SJSA1 (cell line): ENCODE measurements around the gene NCKAP5. TPM values are rescaled to one million over a fixed set of nuclear protein-coding genes. Genes with fewer than 3 reads are reported as not detected.

Source experiments
- DNase-seq, 2 experiments: peaks; one replicate each; pipeline ENCODE4 v3.0.0-alpha.2; 2015 to 2020; ENCODE audit warnings: low spot score in 2 of 2, low read depth in 1 of 2
- H3K27ac ChIP-seq: fragments of 250-450 bp; sonication (Bioruptor Pico); 2 replicates; pipeline ENCODE4 v1.5.1; 2020; ENCODE audit warnings: mild to moderate bottlenecking, moderate library complexity
- H3K27me3 ChIP-seq: fragments of 250-450 bp; sonication (Bioruptor Pico); replicated peaks from 2 replicates; pipeline ENCODE4 v1.5.1; 2020; ENCODE audit warnings: mild to moderate bottlenecking, moderate library complexity
- H3K36me3 ChIP-seq: fragments of 250-450 bp; sonication (Bioruptor Pico); 2 replicates; pipeline ENCODE4 v1.5.1; 2020; ENCODE audit warnings: mild to moderate bottlenecking
- H3K4me1 ChIP-seq: fragments of 250-450 bp; sonication (Bioruptor Pico); replicated peaks from 2 replicates; pipeline ENCODE4 v1.6.1; 2021; ENCODE audit warnings: mild to moderate bottlenecking
- H3K4me3 ChIP-seq: fragments of 250-450 bp; sonication (Bioruptor Pico); 2 replicates; pipeline ENCODE4 v1.5.1; 2020; ENCODE audit warnings: mild to moderate bottlenecking
- H3K9me3 ChIP-seq: fragments of 250-450 bp; sonication (Bioruptor Pico); replicated peaks from 2 replicates; pipeline ENCODE4 v1.5.1; 2020; ENCODE audit warnings: mild to moderate bottlenecking
- total RNA-seq: library from RNA; depleted of rRNA; stranded (reverse); fragments of >200 nt; shearing (Covaris generic); gene quantifications from 2 replicates; pipeline ENCODE4 v1.2.3, GENCODE V29; 2014

Gene NCKAP5
- total RNA-seq, 1 experiment from 2014 or later, result 2.5 TPM

DNA sequence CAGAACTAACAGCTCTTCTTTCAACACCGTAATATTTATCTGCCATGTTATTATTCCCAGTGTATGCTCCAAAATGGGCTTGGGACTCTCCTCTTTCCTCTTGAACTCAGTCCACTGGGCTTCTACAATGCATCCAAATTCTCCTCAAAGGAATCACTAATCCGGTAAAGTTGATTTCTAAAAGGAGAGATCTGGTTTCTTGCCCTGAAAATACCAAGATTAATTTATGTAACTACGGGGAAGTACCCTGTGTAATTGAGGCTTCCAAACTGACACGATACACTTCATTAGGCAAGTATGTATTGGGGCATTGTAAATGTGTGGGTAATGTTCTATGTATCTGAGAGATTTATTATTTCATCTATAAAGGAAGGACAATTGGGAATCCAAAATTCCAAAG lies 5.7 kb downstream of the NCKAP5 start:
- no peak overlapping the region for H3K4me3 ChIP-seq
- H3K27me3 ChIP-seq, result no peaks in the 10 kb centered on the region
- no peaks in the 10 kb centered on the region for H3K36me3 ChIP-seq
- peaks cover 11% of the 10 kb centered on the region for H3K4me1 ChIP-seq
- no peak for DNase-seq
- H3K9me3 ChIP-seq, result no peaks in the 10 kb centered on the region
- no peak overlapping the region for H3K27ac ChIP-seq

DNA sequence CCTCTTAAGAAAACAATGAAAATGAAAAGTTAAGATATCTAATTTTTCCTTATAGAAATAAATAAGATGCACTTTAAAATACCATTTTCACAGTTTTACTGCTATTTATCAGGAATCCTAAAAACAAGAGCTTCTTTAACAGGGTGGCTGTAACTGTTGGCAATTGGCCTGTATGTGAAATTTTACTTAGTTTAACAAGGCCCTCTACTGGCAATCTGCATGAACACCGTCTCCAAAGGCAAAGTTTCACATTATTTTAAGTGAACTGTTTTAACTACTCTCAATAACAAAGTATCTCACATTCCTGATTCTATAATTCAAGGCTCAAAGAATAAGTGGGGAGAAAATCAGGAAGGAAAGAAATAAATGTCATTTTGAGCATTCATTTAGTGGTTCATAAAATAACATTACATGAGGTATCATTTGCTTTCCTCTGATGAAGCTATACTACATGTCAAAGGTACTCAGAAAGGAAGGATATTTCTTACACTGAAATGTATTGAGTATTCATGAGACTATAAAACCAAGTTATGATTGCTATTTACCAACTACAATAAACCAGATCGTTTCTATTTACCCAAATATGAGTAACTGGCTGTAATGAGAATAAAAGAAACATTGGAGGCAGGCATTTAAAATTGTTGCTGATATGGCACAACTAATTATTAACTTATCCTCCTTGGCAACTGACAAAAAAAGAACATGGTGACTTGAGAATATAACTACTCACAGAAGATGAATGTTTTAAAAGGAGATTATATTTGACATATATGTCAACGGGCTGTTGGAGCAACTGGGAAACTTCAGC lies 7.0 kb downstream of the NCKAP5 start:
- no peaks in the 10 kb centered on the region for H3K27me3 ChIP-seq
- H3K36me3 ChIP-seq, result no peaks in the 10 kb centered on the region
- H3K4me3 ChIP-seq, result no peak overlapping the region
- no peaks in the 10 kb centered on the region for H3K4me1 ChIP-seq
- H3K27ac ChIP-seq, result no peak overlapping the region
- no peaks in the 10 kb centered on the region for H3K9me3 ChIP-seq
- DNase-seq, result peak in 1 of 2 experiments; percentile 52

DNA sequence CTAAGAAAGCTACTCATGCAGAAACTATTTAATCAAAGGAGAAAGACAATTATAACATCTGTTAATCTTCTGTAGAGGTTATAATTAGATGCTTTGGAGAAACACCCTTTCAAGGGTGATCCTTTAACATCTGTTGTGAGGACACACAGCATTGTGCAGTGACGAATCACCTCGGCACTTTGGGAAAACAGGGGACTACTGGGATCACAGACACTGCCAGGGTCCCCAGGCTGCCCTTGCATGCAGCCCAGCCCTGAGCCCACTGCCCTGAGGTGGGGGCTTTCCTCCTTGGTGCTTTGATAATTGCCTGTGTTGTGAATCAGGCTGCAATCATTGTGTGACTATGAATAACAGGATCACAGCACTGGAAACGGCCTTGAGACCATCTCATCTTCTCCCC lies 10.6 kb downstream of the NCKAP5 start:
- Histone ChIP-seq H3K9me3 (no peaks in the 10 kb centered on the region), H3K36me3 (no peaks in the 10 kb centered on the region), H3K27me3 (no peaks in the 10 kb centered on the region), H3K4me3 (no peak overlapping the region), H3K4me1 (peaks cover 11% of the 10 kb centered on the region; the same call in 1 of the 2 replicates), H3K27ac (no peak overlapping the region)
- DNase-seq, result no peak

DNA sequence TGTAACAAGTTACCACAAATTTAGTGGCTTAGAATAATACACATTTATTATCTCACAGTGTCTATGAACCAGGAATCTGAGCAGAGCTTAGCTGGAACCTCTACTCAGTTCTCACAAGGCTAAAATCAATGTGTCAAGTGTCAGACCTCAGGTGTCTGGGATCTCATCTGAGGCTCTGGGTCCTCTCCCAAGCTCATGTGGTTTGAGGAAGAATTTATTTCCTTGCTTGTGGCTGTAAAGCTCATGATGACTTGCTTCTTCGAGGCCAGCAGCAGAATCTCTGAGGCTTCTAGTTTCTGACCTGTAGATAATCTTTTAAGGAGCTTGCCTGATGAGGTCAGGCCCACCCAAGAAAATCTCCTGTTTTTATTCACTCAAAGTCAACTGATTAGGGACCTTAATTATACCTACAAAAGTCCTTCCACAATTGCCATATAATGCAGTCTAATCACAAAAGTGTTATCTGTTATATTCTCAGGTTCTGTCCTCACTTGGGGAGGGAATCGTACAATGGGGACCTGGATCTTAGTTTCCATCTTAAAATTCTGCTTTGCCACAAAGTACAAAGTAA lies 14.3 kb downstream of the NCKAP5 start:
- DNase-seq, result no peak
- no peak overlapping the region; the same call in 1 of the 2 replicates for H3K27ac ChIP-seq
- no peaks in the 10 kb centered on the region for H3K9me3 ChIP-seq
- no peaks in the 10 kb centered on the region for H3K36me3 ChIP-seq
- H3K4me3 ChIP-seq, result no peak overlapping the region
- H3K27me3 ChIP-seq, result no peaks in the 10 kb centered on the region
- peaks cover 11% of the 10 kb centered on the region; the same call in 1 of the 2 replicates for H3K4me1 ChIP-seq

DNA sequence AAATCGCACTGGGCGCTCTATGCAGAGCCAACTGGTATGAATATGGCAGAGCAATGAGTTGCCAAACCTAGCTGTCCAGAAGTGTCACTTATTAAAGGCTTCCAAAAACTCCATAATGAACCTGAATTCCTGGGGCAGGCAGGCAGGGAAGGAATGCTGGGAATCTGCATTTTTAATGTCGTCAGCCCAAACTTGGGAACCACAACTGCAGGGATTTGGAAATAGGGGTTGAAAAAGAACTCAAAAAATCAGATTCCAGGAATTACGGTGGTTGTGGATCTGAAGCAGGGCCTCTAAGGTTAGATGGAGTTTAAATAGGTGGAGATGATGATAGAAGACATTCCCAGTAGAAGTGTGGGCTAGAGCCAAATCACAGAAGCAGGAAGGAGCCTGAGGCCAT lies 15.0 kb downstream of the NCKAP5 start:
- DNase-seq, result peak in 1 of 2 experiments; percentile 39
- Histone ChIP-seq H3K27ac (peak overlapping the region; percentile 39; the same call in 1 of the 2 replicates), H3K9me3 (no peaks in the 10 kb centered on the region)

DNA sequence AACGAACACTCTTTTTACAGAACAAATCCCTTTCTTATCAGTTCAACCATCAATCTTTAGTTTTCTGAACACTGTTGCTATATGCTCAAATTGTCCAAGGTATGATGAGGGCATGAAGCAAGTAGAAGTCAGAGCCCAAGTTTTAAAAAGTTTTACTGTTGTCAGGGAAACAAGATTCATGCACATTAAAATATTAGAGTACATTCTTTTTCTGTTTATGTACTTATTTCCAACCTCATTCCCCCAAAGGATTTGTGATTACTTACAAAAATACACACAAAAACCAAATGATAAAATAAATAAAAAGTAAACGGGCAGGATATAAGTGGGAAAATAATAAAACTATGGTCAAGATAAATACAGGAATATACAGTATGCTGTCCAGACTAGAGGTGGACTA lies 15.4 kb downstream of the NCKAP5 start:
- Histone ChIP-seq H3K27ac (peak overlapping the region; percentile 39; the same call in 1 of the 2 replicates), H3K4me1 (peaks cover 11% of the 10 kb centered on the region; the same call in 1 of the 2 replicates), H3K36me3 (no peaks in the 10 kb centered on the region), H3K27me3 (no peaks in the 10 kb centered on the region), H3K4me3 (no peak overlapping the region), H3K9me3 (no peaks in the 10 kb centered on the region)
- DNase-seq, result no peak

More for the DNA sequence above, 15.0 kb downstream of the NCKAP5 start:
- no peaks in the 10 kb centered on the region for H3K36me3 ChIP-seq
- H3K4me3 ChIP-seq, result no peak overlapping the region
- H3K27me3 ChIP-seq, result no peaks in the 10 kb centered on the region
- H3K4me1 ChIP-seq, result peaks cover 11% of the 10 kb centered on the region; the same call in 1 of the 2 replicates

DNA sequence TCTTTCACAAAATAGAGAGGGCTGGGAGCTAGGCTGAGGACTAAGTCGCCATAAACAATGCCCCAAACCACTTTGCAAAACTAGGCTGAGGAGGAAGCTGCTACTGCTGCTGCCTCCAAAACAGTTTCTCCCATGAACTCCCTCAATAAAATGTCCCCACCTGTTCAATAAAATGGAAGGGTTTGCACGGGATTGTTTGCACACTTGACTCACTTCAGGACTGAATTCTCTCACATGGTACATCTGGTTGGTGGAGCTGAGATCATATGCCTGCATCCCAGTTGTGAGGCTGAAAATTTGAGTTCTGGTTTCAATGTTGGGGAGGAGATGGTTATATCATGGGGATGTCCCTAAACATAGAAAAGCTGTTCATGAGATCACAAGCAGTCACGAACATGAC lies 26.5 kb downstream of the NCKAP5 start:
- no peaks in the 10 kb centered on the region for H3K36me3 ChIP-seq

DNA sequence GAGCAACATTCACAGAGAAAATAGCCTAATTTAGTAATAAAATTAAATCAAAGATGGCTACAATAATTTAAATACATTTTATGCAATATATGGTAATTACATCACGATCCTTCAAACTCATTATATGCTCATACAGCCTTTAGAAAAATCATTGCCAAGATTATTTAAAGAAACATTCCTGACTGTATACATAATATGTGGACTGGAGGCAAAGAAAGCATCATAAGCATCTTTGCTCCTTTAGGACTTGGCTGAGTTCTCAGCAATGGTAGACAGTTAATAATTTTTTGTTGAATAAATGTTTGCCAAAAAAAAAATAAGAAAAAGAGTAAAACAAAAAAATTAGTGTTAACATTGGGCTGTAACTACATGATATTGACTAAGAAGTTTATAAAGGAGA lies 26.9 kb downstream of the NCKAP5 start:
- no peak for DNase-seq

More for the DNA sequence above, 26.5 kb downstream of the NCKAP5 start:
- no peak overlapping the region for H3K4me3 ChIP-seq
- no peak for DNase-seq
- H3K9me3 ChIP-seq, result no peaks in the 10 kb centered on the region
- no peaks in the 10 kb centered on the region for H3K4me1 ChIP-seq
- H3K27ac ChIP-seq, result no peak overlapping the region
- H3K27me3 ChIP-seq, result no peaks in the 10 kb centered on the region

DNA sequence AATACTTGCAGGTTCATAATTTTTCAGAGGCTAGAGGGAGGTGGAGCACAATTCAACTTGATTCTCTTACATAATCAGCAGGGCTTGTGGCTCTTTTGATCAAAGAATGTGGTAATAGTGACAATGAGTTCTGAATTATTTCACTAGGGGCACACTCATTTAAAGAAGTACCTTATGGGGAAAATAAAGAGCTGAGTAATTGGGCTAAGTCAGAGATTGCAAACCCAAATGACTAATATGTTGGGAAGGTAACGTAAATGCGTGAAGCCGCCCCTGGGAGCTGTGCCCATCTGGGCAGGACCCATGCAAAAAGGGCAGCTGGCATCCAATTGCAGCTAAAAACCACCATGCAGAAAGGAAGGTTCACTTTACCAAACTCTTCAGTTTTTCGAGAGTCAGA lies 35.3 kb downstream of the NCKAP5 start:
- Histone ChIP-seq H3K27ac (no peak overlapping the region), H3K9me3 (no peaks in the 10 kb centered on the region), H3K4me3 (no peak overlapping the region), H3K36me3 (no peaks in the 10 kb centered on the region), H3K27me3 (no peaks in the 10 kb centered on the region), H3K4me1 (no peaks in the 10 kb centered on the region)
- no peak for DNase-seq

More for the DNA sequence above, 26.9 kb downstream of the NCKAP5 start:
- Histone ChIP-seq H3K4me3 (no peak overlapping the region), H3K36me3 (no peaks in the 10 kb centered on the region), H3K4me1 (no peaks in the 10 kb centered on the region), H3K9me3 (no peaks in the 10 kb centered on the region), H3K27ac (no peak overlapping the region), H3K27me3 (no peaks in the 10 kb centered on the region)

DNA sequence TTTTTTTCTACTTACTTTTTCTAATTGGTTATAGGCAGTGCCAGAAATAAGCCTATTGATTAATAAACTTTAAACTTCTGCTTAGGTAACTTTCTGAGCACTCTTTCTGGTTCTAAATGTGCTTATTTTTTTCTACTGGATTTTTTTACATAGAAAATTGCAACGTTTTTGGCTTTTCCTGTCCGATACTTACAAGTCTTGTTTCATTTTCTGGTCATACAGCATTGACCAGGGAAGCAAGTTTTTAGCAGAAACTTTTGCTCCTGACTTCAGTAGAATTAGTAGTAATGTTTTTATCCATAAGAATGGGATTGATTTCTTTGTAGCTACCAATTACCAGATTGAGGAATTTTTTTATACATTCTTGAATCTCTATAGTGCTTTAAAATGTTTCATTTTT lies 36.9 kb downstream of the NCKAP5 start:
- DNase-seq, result no peak
- no peaks in the 10 kb centered on the region for H3K4me1 ChIP-seq

DNA sequence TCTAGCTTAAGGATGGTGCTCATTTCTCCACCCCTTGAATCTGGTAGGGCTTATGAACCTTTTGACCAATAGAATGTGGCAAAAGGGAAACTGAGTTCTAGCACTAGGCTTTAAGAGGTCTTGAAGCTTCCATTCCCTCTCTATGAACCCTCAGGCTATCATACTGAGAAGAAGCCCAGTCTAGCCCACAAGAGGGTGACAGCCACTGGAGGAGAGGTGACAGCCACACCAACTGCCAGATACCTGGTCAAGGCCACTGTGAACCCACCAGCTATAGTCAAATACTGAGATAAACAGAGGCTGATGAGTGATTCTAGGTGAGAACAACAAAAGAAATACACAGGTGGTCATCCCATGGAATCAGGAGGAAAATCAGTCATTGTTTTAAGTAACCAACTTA lies 37.6 kb downstream of the NCKAP5 start:
- no peak for DNase-seq
- no peak overlapping the region for H3K4me3 ChIP-seq

More for the DNA sequence above, 36.9 kb downstream of the NCKAP5 start:
- Histone ChIP-seq H3K27ac (no peak overlapping the region), H3K36me3 (no peaks in the 10 kb centered on the region), H3K4me3 (no peak overlapping the region), H3K9me3 (no peaks in the 10 kb centered on the region), H3K27me3 (no peaks in the 10 kb centered on the region)

DNA sequence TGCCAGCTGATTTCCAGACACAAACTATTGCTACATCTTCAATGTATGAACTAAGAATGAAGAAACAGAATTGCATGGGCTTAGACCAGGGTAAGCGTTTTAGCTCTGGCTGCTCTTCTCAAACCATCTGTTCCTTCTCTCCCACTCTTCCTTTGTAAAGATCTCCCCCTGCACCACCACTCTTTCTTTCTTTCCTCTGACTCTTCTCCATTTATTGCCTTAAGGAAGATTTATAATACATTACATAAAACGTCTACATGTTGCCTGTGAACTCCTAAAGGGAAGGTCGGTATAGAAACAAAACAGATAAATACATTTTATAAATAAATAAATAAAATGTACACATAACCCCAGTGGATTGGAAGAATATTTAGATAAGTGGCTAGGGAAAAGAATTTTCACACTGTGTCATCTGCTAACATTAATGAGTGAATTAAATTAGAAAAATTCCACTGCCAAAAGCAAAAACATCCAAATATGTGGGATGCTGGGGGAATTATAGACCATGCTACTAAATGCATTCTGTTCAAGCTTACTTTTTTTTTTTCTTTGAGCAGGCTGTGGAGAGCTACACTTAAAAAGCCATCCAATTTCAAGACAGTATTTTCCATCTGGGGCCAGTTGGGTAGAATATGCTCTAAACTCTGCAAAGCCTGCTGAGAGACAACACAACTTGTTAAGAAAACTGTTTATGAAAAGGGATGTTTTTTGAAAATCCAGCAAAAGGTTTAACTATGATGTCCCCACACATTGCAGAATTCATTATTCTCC lies 41.5 kb downstream of the NCKAP5 start:
- H3K27ac ChIP-seq, result no peak overlapping the region
- DNase-seq, result no peak
- H3K36me3 ChIP-seq, result no peaks in the 10 kb centered on the region
- H3K4me3 ChIP-seq, result no peak overlapping the region
- no peaks in the 10 kb centered on the region for H3K27me3 ChIP-seq
- no peaks in the 10 kb centered on the region for H3K9me3 ChIP-seq
- peaks cover 7% of the 10 kb centered on the region; the same call in 1 of the 2 replicates for H3K4me1 ChIP-seq

More for the DNA sequence above, 37.6 kb downstream of the NCKAP5 start:
- Histone ChIP-seq H3K27me3 (no peaks in the 10 kb centered on the region), H3K36me3 (no peaks in the 10 kb centered on the region), H3K4me1 (no peaks in the 10 kb centered on the region), H3K27ac (no peak overlapping the region), H3K9me3 (no peaks in the 10 kb centered on the region)

DNA sequence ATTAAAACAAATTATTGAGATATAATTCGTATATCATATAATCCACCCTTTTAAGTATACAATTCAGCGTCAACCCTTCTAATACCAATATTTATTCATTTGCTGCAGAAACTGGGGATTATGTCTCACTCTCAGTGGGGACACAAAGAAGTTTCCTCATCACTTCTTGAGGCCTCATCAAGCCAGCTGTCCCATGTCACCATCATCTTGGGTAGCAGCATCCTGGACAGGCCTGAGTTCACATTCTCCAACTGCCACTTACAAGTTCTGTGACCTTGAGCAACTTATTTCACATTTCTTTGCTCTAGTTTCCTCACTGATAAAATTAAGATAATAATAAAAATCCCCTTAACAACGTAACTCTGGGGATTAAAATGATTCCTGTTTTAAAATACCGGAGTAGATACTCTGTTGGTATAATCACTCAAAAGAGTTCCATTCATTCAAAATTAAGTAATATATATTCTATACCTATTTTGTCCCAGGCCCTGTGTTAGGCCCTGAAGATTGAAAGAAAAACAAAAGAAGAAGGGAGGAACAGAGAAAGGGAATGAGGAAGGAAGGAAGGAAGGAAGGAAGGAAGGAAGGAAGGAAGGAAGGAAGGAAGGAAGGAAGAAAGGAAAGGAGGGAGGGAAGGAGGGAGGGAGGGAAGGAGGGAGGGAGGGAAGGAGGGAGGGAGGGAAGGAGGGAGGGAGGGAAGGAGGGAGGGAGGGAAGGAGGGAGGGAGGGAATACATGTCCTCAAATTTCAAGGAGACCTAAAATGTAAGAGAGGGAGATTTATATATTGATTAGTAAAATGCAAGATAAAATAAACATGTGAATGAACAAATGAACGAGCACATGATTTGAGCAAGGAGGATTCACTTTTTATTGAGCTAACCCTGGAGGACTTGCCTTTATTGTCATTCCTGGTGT lies 42.4 kb downstream of the NCKAP5 start:
- Histone ChIP-seq H3K36me3 (no peaks in the 10 kb centered on the region), H3K9me3 (no peaks in the 10 kb centered on the region)
- no peak for DNase-seq

More for the DNA sequence above, 42.4 kb downstream of the NCKAP5 start:
- Histone ChIP-seq H3K27me3 (no peaks in the 10 kb centered on the region), H3K4me3 (no peak overlapping the region), H3K4me1 (peaks cover 7% of the 10 kb centered on the region), H3K27ac (no peak overlapping the region)
